B cell (primary cell): ENCODE results near the gene CTBP2. TPM values are rescaled to one million over a fixed set of nuclear protein-coding genes. Genes with fewer than 3 reads are reported as not detected.

Experiments
- ATAC-seq: fragments of 200-7000 bp; cut with Tn5 transposase; one replicate; pipeline ENCODE4 v1.10.0; 2021; ENCODE audit warnings: low read depth, mild to moderate bottlenecking, moderate number of reproducible peaks, moderate library complexity
- CTCF ChIA-PET: fragments of 350-600 bp; sonication (Branson Sonifier 250); formaldehyde crosslinking; loops from one replicate; lab custom pipeline; 2021; ENCODE audit warnings: antibody characterized with exemption, inconsistent platforms; lab: Charles Lee
- POLR2A ChIA-PET: fragments of 350-600 bp; sonication (Branson Sonifier 250); formaldehyde crosslinking; loops from one replicate; lab custom pipeline; 2021; ENCODE audit warnings: antibody characterized with exemption; lab: Charles Lee
- DNase-seq: peaks from one replicate; pipeline ENCODE4 v3.0.0; 2013
- H2AFZ ChIP-seq: 2 replicates; pipeline ENCODE4 v1.6.1; 2012; ENCODE audit warnings: mild to moderate bottlenecking, low read depth, low read length; ENCODE audit not compliant: insufficient read depth, poor library complexity, severe bottlenecking
- H3K27ac ChIP-seq, 2 donors: 1 replicate in 1 of 2; 2 replicates in 1 of 2; pipeline ENCODE4 v1.5.1; 2012 to 2013; ENCODE audit warnings: low read length in 2 of 2, mild to moderate bottlenecking in 2 of 2, moderate library complexity in 1 of 2
- H3K27me3 ChIP-seq, 4 experiments: fragments of 200-600 bp in 1 of 4; sonication (generic) in 1 of 4; replicated peaks in 1 of 4; 1 replicate in 2 of 4; 2 replicates in 2 of 4; pipeline versions ENCODE4 v1.6.1 to v1.7.0; 2013 to 2016; ENCODE audit warnings: low read length in 3 of 4, mild to moderate bottlenecking in 2 of 4, mixed read lengths in 1 of 4, moderate library complexity in 1 of 4; ENCODE audit not compliant: insufficient read depth in 4 of 4, control insufficient read depth in 3 of 4; ENCODE audit errors: control extremely low read depth in 1 of 4
- H3K36me3 ChIP-seq, 2 experiments: replicated peaks in 1 of 2; 1 replicate in 1 of 2; 2 replicates in 1 of 2; pipeline versions ENCODE4 v1.6.1 to v1.7.1; 2013; ENCODE audit warnings: low read length in 1 of 2; ENCODE audit not compliant: insufficient read depth in 2 of 2, control insufficient read depth in 1 of 2; ENCODE audit errors: control extremely low read depth in 1 of 2, extremely low read depth in 1 of 2
- H3K4me1 ChIP-seq, 2 donors: fragments of 200-600 bp in 1 of 2; sonication (generic) in 1 of 2; 1 replicate in 1 of 2; 2 replicates in 1 of 2; pipeline versions ENCODE4 v1.5.1 to v1.6.1; 2013 to 2017; ENCODE audit warnings: low read length in 2 of 2; ENCODE audit not compliant: control insufficient read depth in 2 of 2, insufficient read depth in 2 of 2
- H3K4me2 ChIP-seq: replicated peaks from 2 replicates; pipeline ENCODE3; 2012; ENCODE audit warnings: mild to moderate bottlenecking, low read depth, low read length; ENCODE audit not compliant: poor library complexity, severe bottlenecking
- H3K4me3 ChIP-seq, 5 experiments: fragments of 200-600 bp in 1 of 5; sonication (generic) in 1 of 5; 1 replicate in 3 of 5; 2 replicates in 2 of 5; pipeline versions ENCODE4 v1.5.1 to v1.7.0; 2011 to 2016; ENCODE audit warnings: low read length in 4 of 5, mild to moderate bottlenecking in 4 of 5, low read depth in 2 of 5, control low read depth in 1 of 5, moderate library complexity in 1 of 5; ENCODE audit not compliant: insufficient read depth in 1 of 5; ENCODE audit errors: control extremely low read depth in 1 of 5, extremely low read depth in 1 of 5
- H3K79me2 ChIP-seq: fragments of 200-600 bp; sonication (generic); one replicate; pipeline ENCODE4 v1.6.0; 2016; ENCODE audit warnings: low read length; ENCODE audit not compliant: control insufficient read depth, insufficient read depth
- H3K9ac ChIP-seq: fragments of 200-600 bp; sonication (generic); 2 replicates; pipeline ENCODE4 v1.6.1; 2017; ENCODE audit warnings: mild to moderate bottlenecking, low read length, moderate library complexity
- H3K9me3 ChIP-seq, 3 donors: one replicate each; pipeline versions ENCODE4 v1.6.1 to v1.7.1; 2013; ENCODE audit warnings: low read length in 2 of 3; ENCODE audit not compliant: control insufficient read depth in 2 of 3, insufficient read depth in 1 of 3; ENCODE audit errors: control extremely low read depth in 1 of 3
- H4K20me1 ChIP-seq: 2 replicates; pipeline ENCODE4 v1.6.0; 2012; ENCODE audit warnings: mild to moderate bottlenecking, low read length; ENCODE audit not compliant: insufficient read depth, control insufficient read depth, poor library complexity, severe bottlenecking
- H3K27ac Mint-ChIP-seq: one replicate; pipeline ENCODE4 v1.8.0; 2021; ENCODE audit warnings: mixed read lengths
- H3K27me3 Mint-ChIP-seq: one replicate; pipeline ENCODE4 v1.8.0; 2021; ENCODE audit warnings: mixed read lengths
- H3K4me1 Mint-ChIP-seq: one replicate; pipeline ENCODE4 v1.8.0; 2021; ENCODE audit warnings: mixed read lengths
- H3K4me3 Mint-ChIP-seq: one replicate; pipeline ENCODE4 v1.8.0; 2021; ENCODE audit warnings: mixed read lengths
- H3K9me3 Mint-ChIP-seq: one replicate; pipeline ENCODE4 v1.8.0; 2022; ENCODE audit warnings: mixed read lengths; ENCODE audit not compliant: insufficient read depth
- CTCF ChIP-seq: fragments of 200-600 bp; IDR thresholded peaks from one replicate; pipeline ENCODE4 v1.8.0; 2022; ENCODE audit warnings: antibody characterized with exemption, mild to moderate bottlenecking
- EZH2 ChIP-seq: IDR thresholded peaks from 2 replicates; pipeline ENCODE4 v1.6.1; 2012; ENCODE audit warnings: borderline replicate concordance, low read depth, mild to moderate bottlenecking, moderate library complexity, low read length; ENCODE audit not compliant: insufficient read depth, poor library complexity, severe bottlenecking
- WGBS: methylation state at CpG from one replicate; pipeline ENCODE4 v1.1.5; 2013; ENCODE audit warnings: missing lambda C conversion rate; ENCODE audit not compliant: insufficient coverage; 5-methylcytosine and 5-hydroxymethylcytosine counted together
- intact Hi-C: fragments of 100-400 bp; cut with micrococcal nuclease; formaldehyde crosslinking; loops from one replicate; pipeline ENCODE4 v1.10.0; 2022
- polyA plus RNA-seq: library from polyadenylated mRNA; depleted of rRNA; stranded (reverse); fragments of >200 nt; gene quantifications from 2 replicates; pipeline ENCODE4 v1.2.3, GENCODE V29; 2012
- total RNA-seq, 2 donors: library from RNA; stranded (reverse); fragments of 120-200 nt in 1 of 2; gene quantifications; 1 replicate in 1 of 2; 2 replicates in 1 of 2; pipeline versions ENCODE4 v1.2.3 to v1.2.4, GENCODE V29; 2013 to 2022

CTBP2 gene
- total and polyA plus RNA-seq, 2 donors (not counting 1 experiment from before 2014, with no cell fraction given), result 0.39 to 0.85 TPM

- TF ChIP-seq CTCF, result no peak
- TF ChIP-seq EZH2, result no peak
- ChIA-PET CTCF (no interaction called here), POLR2A (no interaction called here)
- Mint-ChIP-seq H3K4me1 (no peaks in the 10 kb centered on the region), H3K9me3 (no peaks in the 10 kb centered on the region), H3K4me3 (no peak overlapping the region), H3K27ac (no peak overlapping the region), H3K27me3 (peaks cover 31% of the 10 kb centered on the region)
- 86% methylated on average over 2 of the region's 3 CpGs for WGBS
- intact Hi-C loops, result no loop called here
- Histone ChIP-seq H4K20me1 (no peaks in the 10 kb centered on the region), H2AFZ (no peak overlapping the region), H3K79me2 (no peaks in the 10 kb centered on the region), H3K9me3 (peaks cover 0 to 16% (median 0%) of the 10 kb centered on the region in 3 donors), H3K27me3 (peaks cover 0 to 19% (median 3%) of the 10 kb centered on the region in 4 experiments), H3K4me1 (no peaks in the 10 kb centered on the region), H3K4me2 (no peak overlapping the region), H3K4me3 (no peak overlapping the region), H3K27ac (no peak overlapping the region), H3K36me3 (no peaks in the 10 kb centered on the region), H3K9ac (no peak overlapping the region)
- DNase-seq (no peak), ATAC-seq (no peak)
These were observed 40.0 kb upstream of the CTBP2 start for GRCh38 chr10:125200396-125200795.

- WGBS, result no CpG with 5 or more reads among the region's 2 CpGs
- ChIA-PET CTCF (no interaction called here), POLR2A (no interaction called here)
- intact Hi-C loops, result no loop called here
- Histone ChIP-seq H4K20me1 (no peaks in the 10 kb centered on the region), H3K4me3 (no peak overlapping the region), H3K27me3 (peaks cover 0 to 19% (median 3%) of the 10 kb centered on the region in 4 experiments), H3K4me2 (no peak overlapping the region), H2AFZ (no peak overlapping the region), H3K27ac (no peak overlapping the region), H3K4me1 (no peaks in the 10 kb centered on the region), H3K9me3 (peaks cover 0 to 16% (median 0%) of the 10 kb centered on the region in 3 donors), H3K9ac (no peak overlapping the region), H3K79me2 (no peaks in the 10 kb centered on the region), H3K36me3 (no peaks in the 10 kb centered on the region)
- H3K4me3 Mint-ChIP-seq, result no peak overlapping the region
- H3K27me3 Mint-ChIP-seq, result peaks cover 31% of the 10 kb centered on the region
- TF ChIP-seq EZH2 (no peak), CTCF (no peak)
- no peak overlapping the region for H3K27ac Mint-ChIP-seq
- no peaks in the 10 kb centered on the region for H3K4me1 Mint-ChIP-seq
- DNase-seq (no peak), ATAC-seq (no peak)
- H3K9me3 Mint-ChIP-seq, result no peaks in the 10 kb centered on the region
These were observed 38.9 kb upstream of the CTBP2 start for GRCh38 chr10:125199270-125199669.
